H1 (cell line): ENCODE data around the gene TBX2. TPM values are rescaled to one million over a fixed set of nuclear protein-coding genes. Genes with fewer than 3 reads are reported as not detected.

Source experiments
- MAFK ChIP-seq: IDR thresholded peaks from 2 replicates; pipeline ENCODE4 v1.6.1; 2012; ENCODE audit warnings: low read depth, mild to moderate bottlenecking, improper control_type of control experiment, low read length
- POLR2A ChIP-seq, 2 experiments: IDR thresholded peaks; 1 replicate in 1 of 2; 2 replicates in 1 of 2; pipeline ENCODE4 v1.6.1; 2011; ENCODE audit warnings: low read depth in 2 of 2, low read length in 2 of 2, mild to moderate bottlenecking in 2 of 2; ENCODE audit errors: control extremely low read depth in 1 of 2
- RBBP5 ChIP-seq: IDR thresholded peaks from 2 replicates; pipeline ENCODE4 v1.7.1; 2012; ENCODE audit warnings: low read depth, mild to moderate bottlenecking, inconsistent platforms, low read length, moderate library complexity, borderline replicate concordance
- SIRT6 ChIP-seq: IDR thresholded peaks from one replicate; pipeline ENCODE4 v1.7.1; 2012; ENCODE audit warnings: low read length, inconsistent platforms
- polyA plus RNA-seq, 7 experiments: library from polyadenylated mRNA; depleted of rRNA in 3 of 7; stranded (reverse) in 5 of 7; unstranded in 2 of 7; fragments of >200 nt in 5 of 7; fragments of 200-250 nt in 2 of 7; gene quantifications; 1 replicate in 5 of 7; 2 replicates in 1 of 7; 4 replicates in 1 of 7; pipeline versions ENCODE4 v1.2.1 to v1.2.3, GENCODE V29; 2011 to 2013; ENCODE audit warnings: missing spikeins in 2 of 7, mixed read lengths in 2 of 7
- total RNA-seq: library from RNA; stranded (reverse); fragmentation: NEBNext Ultra II Directional; extraction: Animal tissue kit (Norgen Biotek cat#: 25700); gene quantifications from 2 replicates; pipeline ENCODE4 v1.2.1, GENCODE V29; 2021
- TF ChIP-seq, protein P1 (sequence below): fragments of 300-600 bp; sonication (generic); IDR thresholded peaks from 2 replicates; pipeline ENCODE4 v1.7.1; 2012; ENCODE audit warnings: low read length, moderate library complexity, mild to moderate bottlenecking, inconsistent platforms; ENCODE audit not compliant: insufficient replicate concordance
- TF ChIP-seq, protein P2 (sequence below): IDR thresholded peaks from 2 replicates; pipeline ENCODE4 v1.6.1; 2011; ENCODE audit warnings: low read length, improper control_type of control experiment
- TF ChIP-seq, protein P3 (sequence below): IDR thresholded peaks from 2 replicates; pipeline ENCODE4 v1.6.1; 2012; ENCODE audit warnings: low read length, inconsistent platforms

TBX2 gene
- total and polyA plus RNA-seq, 2 of the 8 experiments (the other 6 are each of a cell fraction or from before 2014, with no cell fraction given) = not detected

DNA sequence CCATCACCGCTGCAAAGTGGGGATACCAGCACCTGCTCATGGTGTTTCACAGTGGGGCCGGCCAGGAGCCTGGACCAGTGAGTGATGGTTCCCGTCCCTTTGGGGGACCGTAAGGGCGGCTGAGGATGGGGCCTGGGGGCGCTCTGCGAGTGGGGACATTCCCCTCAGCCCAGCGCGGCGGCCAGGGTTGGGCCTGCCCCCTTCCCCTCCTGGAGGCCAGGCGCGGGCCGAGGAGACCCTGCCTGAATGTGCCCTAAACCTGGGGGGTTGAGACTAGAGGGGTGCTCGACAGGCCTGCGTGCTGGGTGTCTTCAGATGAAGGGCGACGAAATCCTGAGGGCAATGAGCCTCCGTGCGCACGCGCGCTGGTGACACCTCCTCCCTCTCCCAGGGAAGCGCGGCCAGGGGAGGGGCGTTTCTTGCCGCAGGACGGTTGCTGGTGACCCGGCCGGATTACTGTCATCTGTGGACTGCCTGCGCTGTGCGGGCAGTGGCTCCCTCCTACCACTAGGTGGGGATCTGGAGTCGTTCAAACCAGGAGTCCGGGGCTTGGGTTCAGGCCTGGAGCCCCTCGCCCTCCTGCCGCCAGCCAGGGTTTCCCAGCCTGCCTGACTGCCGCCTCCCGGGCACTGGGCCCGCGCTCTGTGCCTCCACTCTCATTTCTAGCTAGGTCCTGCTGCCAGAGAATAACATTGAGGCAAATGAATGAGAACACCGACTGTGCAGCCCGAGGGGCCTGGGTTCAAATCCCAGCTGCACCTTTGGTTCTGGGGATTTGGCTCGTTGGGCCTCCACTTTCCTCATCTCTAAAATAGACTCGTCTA lies 17.1 kb downstream of the TBX2 start (continued):
- no peak for TF ChIP-seq RBBP5
- TF ChIP-seq MAFK = no peak
- no peak for TF ChIP-seq POLR2A (IDR thresholded peaks at IDR 0.05; ENCODE audit: control extremely low read depth in 1 of 2, low read depth in 2 of 2, low read length in 2 of 2)
- TF ChIP-seq, protein P1, sequence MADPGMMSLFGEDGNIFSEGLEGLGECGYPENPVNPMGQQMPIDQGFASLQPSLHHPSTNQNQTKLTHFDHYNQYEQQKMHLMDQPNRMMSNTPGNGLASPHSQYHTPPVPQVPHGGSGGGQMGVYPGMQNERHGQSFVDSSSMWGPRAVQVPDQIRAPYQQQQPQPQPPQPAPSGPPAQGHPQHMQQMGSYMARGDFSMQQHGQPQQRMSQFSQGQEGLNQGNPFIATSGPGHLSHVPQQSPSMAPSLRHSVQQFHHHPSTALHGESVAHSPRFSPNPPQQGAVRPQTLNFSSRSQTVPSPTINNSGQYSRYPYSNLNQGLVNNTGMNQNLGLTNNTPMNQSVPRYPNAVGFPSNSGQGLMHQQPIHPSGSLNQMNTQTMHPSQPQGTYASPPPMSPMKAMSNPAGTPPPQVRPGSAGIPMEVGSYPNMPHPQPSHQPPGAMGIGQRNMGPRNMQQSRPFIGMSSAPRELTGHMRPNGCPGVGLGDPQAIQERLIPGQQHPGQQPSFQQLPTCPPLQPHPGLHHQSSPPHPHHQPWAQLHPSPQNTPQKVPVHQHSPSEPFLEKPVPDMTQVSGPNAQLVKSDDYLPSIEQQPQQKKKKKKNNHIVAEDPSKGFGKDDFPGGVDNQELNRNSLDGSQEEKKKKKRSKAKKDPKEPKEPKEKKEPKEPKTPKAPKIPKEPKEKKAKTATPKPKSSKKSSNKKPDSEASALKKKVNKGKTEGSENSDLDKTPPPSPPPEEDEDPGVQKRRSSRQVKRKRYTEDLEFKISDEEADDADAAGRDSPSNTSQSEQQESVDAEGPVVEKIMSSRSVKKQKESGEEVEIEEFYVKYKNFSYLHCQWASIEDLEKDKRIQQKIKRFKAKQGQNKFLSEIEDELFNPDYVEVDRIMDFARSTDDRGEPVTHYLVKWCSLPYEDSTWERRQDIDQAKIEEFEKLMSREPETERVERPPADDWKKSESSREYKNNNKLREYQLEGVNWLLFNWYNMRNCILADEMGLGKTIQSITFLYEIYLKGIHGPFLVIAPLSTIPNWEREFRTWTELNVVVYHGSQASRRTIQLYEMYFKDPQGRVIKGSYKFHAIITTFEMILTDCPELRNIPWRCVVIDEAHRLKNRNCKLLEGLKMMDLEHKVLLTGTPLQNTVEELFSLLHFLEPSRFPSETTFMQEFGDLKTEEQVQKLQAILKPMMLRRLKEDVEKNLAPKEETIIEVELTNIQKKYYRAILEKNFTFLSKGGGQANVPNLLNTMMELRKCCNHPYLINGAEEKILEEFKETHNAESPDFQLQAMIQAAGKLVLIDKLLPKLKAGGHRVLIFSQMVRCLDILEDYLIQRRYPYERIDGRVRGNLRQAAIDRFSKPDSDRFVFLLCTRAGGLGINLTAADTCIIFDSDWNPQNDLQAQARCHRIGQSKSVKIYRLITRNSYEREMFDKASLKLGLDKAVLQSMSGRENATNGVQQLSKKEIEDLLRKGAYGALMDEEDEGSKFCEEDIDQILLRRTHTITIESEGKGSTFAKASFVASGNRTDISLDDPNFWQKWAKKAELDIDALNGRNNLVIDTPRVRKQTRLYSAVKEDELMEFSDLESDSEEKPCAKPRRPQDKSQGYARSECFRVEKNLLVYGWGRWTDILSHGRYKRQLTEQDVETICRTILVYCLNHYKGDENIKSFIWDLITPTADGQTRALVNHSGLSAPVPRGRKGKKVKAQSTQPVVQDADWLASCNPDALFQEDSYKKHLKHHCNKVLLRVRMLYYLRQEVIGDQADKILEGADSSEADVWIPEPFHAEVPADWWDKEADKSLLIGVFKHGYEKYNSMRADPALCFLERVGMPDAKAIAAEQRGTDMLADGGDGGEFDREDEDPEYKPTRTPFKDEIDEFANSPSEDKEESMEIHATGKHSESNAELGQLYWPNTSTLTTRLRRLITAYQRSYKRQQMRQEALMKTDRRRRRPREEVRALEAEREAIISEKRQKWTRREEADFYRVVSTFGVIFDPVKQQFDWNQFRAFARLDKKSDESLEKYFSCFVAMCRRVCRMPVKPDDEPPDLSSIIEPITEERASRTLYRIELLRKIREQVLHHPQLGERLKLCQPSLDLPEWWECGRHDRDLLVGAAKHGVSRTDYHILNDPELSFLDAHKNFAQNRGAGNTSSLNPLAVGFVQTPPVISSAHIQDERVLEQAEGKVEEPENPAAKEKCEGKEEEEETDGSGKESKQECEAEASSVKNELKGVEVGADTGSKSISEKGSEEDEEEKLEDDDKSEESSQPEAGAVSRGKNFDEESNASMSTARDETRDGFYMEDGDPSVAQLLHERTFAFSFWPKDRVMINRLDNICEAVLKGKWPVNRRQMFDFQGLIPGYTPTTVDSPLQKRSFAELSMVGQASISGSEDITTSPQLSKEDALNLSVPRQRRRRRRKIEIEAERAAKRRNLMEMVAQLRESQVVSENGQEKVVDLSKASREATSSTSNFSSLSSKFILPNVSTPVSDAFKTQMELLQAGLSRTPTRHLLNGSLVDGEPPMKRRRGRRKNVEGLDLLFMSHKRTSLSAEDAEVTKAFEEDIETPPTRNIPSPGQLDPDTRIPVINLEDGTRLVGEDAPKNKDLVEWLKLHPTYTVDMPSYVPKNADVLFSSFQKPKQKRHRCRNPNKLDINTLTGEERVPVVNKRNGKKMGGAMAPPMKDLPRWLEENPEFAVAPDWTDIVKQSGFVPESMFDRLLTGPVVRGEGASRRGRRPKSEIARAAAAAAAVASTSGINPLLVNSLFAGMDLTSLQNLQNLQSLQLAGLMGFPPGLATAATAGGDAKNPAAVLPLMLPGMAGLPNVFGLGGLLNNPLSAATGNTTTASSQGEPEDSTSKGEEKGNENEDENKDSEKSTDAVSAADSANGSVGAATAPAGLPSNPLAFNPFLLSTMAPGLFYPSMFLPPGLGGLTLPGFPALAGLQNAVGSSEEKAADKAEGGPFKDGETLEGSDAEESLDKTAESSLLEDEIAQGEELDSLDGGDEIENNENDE = no peak
- TF ChIP-seq, protein P2, sequence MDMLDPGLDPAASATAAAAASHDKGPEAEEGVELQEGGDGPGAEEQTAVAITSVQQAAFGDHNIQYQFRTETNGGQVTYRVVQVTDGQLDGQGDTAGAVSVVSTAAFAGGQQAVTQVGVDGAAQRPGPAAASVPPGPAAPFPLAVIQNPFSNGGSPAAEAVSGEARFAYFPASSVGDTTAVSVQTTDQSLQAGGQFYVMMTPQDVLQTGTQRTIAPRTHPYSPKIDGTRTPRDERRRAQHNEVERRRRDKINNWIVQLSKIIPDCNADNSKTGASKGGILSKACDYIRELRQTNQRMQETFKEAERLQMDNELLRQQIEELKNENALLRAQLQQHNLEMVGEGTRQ = no peak
- TF ChIP-seq SIRT6 = no peak
- TF ChIP-seq, protein P3, sequence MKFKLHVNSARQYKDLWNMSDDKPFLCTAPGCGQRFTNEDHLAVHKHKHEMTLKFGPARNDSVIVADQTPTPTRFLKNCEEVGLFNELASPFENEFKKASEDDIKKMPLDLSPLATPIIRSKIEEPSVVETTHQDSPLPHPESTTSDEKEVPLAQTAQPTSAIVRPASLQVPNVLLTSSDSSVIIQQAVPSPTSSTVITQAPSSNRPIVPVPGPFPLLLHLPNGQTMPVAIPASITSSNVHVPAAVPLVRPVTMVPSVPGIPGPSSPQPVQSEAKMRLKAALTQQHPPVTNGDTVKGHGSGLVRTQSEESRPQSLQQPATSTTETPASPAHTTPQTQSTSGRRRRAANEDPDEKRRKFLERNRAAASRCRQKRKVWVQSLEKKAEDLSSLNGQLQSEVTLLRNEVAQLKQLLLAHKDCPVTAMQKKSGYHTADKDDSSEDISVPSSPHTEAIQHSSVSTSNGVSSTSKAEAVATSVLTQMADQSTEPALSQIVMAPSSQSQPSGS = no peak
